PFSK-1 (cell line): ENCODE results near the gene PHKA2.

Experiments
- FOXP2 ChIP-seq: optimal IDR thresholded peaks from 2 replicates; pipeline ENCODE3; 2011; ENCODE audit warnings: borderline replicate concordance, control low read depth, inconsistent platforms; ENCODE audit not compliant: insufficient read depth; ENCODE audit errors: extremely low read length, extremely low read depth
- POLR2AphosphoS5 ChIP-seq: IDR thresholded peaks from 2 replicates; pipeline ENCODE4 v1.6.1; 2012; ENCODE audit warnings: low read depth, mild to moderate bottlenecking, control low read depth, low read length, moderate library complexity
- SIN3A ChIP-seq: IDR thresholded peaks from 2 replicates; pipeline ENCODE4 v1.6.1; 2012; ENCODE audit warnings: mild to moderate bottlenecking, low read length, moderate library complexity, borderline replicate concordance; ENCODE audit not compliant: insufficient read depth
- TAF1 ChIP-seq: IDR thresholded peaks from 2 replicates; pipeline ENCODE4 v1.6.1; 2012; ENCODE audit warnings: low read length, control low read depth, borderline replicate concordance; ENCODE audit not compliant: insufficient read depth
- TF ChIP-seq, protein P1 (sequence below), 2 experiments: IDR thresholded peaks; 2 replicates each; pipeline versions ENCODE4 v1.6.1 to v1.8.0; 2011 to 2012; ENCODE audit warnings: low read depth in 2 of 2, low read length in 2 of 2, control low read depth in 1 of 2, inconsistent platforms in 1 of 2, mild to moderate bottlenecking in 1 of 2, moderate library complexity in 1 of 2; ENCODE audit not compliant: insufficient read depth in 1 of 2

The PHKA2 gene

DNA sequence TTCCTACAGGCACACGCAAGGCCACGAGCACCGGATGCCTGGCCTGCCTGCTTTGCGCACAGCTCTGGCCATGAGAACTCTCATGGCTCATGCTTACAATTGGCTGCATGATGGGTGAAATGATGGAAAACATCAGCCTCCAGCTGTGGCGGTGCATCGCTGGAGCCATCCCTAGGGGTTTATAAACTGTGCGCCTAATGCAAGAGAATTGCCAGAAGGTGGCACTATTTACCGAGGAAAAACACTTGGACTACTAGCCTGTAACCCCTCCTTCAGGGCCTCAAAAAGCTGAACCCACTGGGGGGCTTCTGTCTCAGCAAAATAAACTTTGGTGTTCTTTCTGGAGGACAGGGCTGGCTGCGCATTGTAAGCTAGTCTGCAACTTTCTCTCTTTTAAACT lies 51.9 kb downstream of the PHKA2 start:
- TF ChIP-seq POLR2AphosphoS5 (no peak), FOXP2 (no peak), TAF1 (no peak), SIN3A (no peak)
- TF ChIP-seq, protein P1, sequence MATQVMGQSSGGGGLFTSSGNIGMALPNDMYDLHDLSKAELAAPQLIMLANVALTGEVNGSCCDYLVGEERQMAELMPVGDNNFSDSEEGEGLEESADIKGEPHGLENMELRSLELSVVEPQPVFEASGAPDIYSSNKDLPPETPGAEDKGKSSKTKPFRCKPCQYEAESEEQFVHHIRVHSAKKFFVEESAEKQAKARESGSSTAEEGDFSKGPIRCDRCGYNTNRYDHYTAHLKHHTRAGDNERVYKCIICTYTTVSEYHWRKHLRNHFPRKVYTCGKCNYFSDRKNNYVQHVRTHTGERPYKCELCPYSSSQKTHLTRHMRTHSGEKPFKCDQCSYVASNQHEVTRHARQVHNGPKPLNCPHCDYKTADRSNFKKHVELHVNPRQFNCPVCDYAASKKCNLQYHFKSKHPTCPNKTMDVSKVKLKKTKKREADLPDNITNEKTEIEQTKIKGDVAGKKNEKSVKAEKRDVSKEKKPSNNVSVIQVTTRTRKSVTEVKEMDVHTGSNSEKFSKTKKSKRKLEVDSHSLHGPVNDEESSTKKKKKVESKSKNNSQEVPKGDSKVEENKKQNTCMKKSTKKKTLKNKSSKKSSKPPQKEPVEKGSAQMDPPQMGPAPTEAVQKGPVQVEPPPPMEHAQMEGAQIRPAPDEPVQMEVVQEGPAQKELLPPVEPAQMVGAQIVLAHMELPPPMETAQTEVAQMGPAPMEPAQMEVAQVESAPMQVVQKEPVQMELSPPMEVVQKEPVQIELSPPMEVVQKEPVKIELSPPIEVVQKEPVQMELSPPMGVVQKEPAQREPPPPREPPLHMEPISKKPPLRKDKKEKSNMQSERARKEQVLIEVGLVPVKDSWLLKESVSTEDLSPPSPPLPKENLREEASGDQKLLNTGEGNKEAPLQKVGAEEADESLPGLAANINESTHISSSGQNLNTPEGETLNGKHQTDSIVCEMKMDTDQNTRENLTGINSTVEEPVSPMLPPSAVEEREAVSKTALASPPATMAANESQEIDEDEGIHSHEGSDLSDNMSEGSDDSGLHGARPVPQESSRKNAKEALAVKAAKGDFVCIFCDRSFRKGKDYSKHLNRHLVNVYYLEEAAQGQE (IDR thresholded peaks at IDR 0.05; ENCODE audit: insufficient read depth in 1 of 2, low read depth in 2 of 2, low read length in 2 of 2), result no peak

DNA sequence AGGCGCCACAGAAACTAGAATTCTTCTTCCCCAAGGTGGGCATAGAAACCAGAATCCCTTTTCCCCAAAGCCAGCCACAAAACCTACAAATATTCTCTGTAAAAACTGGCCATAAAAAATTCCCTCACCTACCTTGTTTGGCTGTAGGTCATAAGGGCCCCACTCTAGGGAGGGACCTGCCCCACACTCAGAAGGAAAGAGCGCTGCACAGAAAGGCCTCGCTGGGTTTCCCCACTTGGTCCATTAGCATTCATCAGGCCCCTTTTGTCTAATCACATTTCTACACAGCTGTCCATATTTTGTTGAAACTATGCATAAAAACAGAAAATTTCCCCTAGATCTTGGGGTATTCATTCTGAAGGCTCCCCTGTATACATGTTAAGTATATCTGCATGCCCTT lies 54.1 kb downstream of the PHKA2 start:
- TF ChIP-seq FOXP2 (no peak), SIN3A (no peak), POLR2AphosphoS5 (no peak), TAF1 (no peak)
- TF ChIP-seq, protein P1 (IDR thresholded peaks at IDR 0.05; ENCODE audit: insufficient read depth in 1 of 2, low read depth in 2 of 2, low read length in 2 of 2), result no peak

DNA sequence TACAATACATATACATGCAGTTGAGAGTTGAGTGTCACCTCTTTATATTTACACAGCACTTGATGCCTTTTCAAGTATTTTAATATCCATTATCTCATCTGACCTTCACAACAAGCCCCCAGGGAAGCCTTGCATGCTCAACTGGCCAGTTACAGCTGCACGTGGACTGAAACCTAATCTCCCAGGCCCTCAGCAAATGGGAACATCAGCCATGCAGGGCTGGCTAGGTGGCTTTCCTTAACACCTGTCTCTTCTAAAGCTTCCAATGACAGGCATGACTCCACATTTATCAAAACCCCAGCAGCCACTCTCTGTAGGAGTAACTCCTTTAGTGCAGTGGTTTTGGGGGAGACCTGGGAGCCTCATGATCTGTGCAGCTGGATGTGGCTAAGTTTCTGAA lies 56.4 kb downstream of the PHKA2 start:
- TF ChIP-seq TAF1, result no peak
- TF ChIP-seq FOXP2, result no peak
- TF ChIP-seq, protein P1 (IDR thresholded peaks at IDR 0.05; ENCODE audit: insufficient read depth in 1 of 2, low read depth in 2 of 2, low read length in 2 of 2), result no peak
- no peak for TF ChIP-seq POLR2AphosphoS5
- TF ChIP-seq SIN3A, result no peak

DNA sequence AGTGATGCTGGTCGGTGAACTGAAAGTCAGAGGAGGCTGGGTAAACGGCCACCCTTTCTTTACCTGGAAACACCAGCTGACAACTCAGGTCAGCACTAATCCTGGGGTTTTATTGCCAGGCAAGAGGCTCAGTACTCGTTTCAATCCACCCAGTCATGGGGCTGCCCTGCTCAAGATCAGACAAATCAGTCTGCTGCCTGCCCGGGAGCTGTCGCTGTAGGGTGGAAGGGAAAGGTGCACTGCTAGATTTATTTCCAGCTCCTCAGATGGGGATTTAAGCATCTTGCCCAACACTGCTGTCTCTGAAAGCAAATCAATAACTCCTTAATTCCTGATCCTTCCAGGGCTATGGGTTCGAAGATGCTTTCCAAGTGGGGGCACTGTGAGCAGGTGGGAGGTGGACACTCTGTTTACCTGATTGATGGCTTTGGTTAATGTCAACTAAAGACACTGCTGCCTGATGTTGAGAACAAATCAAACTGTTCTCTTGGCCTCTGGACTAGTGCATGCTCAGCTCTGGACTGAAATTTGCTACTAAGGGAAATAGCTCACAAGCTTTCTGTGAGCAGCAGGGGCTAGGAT lies 59.3 kb downstream of the PHKA2 start:
- TF ChIP-seq, protein P1 (IDR thresholded peaks at IDR 0.05; ENCODE audit: insufficient read depth in 1 of 2, low read depth in 2 of 2, low read length in 2 of 2), result no peak

DNA sequence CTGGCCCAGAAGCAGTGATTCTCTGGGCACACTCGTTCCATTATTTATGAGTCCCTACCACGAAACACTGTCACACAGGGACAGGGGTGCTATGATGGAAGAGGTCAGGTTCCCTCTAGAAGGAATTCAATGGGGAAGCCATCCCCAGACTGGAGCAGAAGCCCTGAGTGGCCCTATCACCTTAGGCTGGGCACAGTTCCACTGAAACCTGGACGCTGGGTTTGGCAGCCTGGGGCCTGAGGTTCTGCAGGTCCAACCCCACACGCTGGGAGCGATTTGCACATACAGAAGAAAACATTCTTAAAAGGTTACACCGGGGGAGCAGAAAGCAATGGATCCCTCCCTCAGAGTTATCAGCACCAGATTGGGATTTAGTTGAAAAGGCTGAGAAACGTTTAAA lies 63.3 kb downstream of the PHKA2 start:
- no peak for TF ChIP-seq TAF1
- TF ChIP-seq SIN3A, result no peak
- no peak for TF ChIP-seq FOXP2
